Peyer's patch (tissue), 4 donors: ENCODE measurements around the gene SKAP2. TPM values are rescaled to one million over a fixed set of nuclear protein-coding genes. Genes with fewer than 3 reads are reported as not detected.

Source experiments
- DNase-seq, 3 donors: peaks; one replicate each; pipeline ENCODE4 v3.0.0-alpha.2; 2017 to 2019
- H3K27ac ChIP-seq, 4 donors: fragments of 200-600 bp; sonication (generic); one replicate each; pipeline ENCODE4 v1.5.1; 2016 to 2019
- H3K27me3 ChIP-seq, 2 donors: fragments of 200-600 bp; sonication (generic); one replicate each; pipeline ENCODE4 v1.5.1; 2019
- H3K36me3 ChIP-seq, 3 donors: fragments of 200-600 bp; sonication (generic); one replicate each; pipeline ENCODE4 v1.5.1; 2016 to 2019
- H3K4me1 ChIP-seq, 4 donors: fragments of 200-600 bp; sonication (generic); one replicate each; pipeline ENCODE4 v1.5.1; 2016 to 2019
- H3K4me3 ChIP-seq, 4 donors: fragments of 200-600 bp; sonication (generic); 1 replicate in 3 of 4; 2 replicates in 1 of 4; pipeline ENCODE4 v1.5.1; 2016 to 2019; ENCODE audit warnings: mild to moderate bottlenecking in 1 of 4
- H3K9me3 ChIP-seq, 4 donors: fragments of 200-600 bp; sonication (generic); one replicate each; pipeline ENCODE4 v1.5.1; 2016 to 2019; ENCODE audit warnings: mild to moderate bottlenecking in 1 of 4
- POLR2A ChIP-seq, 2 donors: fragments of 450-650 bp; IDR thresholded peaks; one replicate each; pipeline ENCODE4 v1.5.1; 2017; ENCODE audit warnings: antibody characterized with exemption in 2 of 2, mild to moderate bottlenecking in 2 of 2, moderate library complexity in 2 of 2
- total RNA-seq, 4 donors: library from RNA; depleted of rRNA; stranded (reverse); fragments of >200 nt; gene quantifications; one replicate each; pipeline ENCODE4 v1.1.0, GENCODE V29; 2016
- TF ChIP-seq, protein P1 (sequence below), 6 experiments: fragments of 450-650 bp in 4 of 6; fragments of 200-600 bp in 2 of 6; sonication (generic) in 1 of 6; IDR thresholded peaks; one replicate each; pipeline ENCODE4 v1.5.1; 2017 to 2019; ENCODE audit warnings: antibody characterized with exemption in 6 of 6, mild to moderate bottlenecking in 3 of 6, moderate library complexity in 1 of 6

SKAP2 gene
- total RNA-seq, 4 donors from 2014 or later = 32.2 to 101 (median 37.9) TPM

DNA sequence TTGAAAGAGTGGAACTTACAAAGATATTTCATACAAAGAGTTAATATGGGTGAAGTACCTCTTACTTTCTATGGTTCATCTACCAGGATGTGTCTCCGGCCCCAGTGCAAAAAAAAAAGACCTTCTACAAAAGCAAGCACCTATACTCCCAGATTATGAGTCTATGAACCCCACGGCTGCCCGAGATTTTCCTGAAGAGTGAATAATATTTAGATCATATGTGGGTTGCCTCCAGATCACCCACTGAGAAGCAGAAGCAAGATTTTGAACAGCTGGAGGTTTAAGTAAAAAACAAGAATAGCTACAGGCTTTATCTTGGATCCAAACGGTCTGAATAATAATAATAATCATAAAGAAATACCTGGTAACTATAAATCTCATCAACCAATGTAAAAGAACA is 207.7 kb downstream of the SKAP2 start:
- no peak for DNase-seq
- no peak for TF ChIP-seq POLR2A (IDR thresholded peaks at IDR 0.05)
- TF ChIP-seq, protein P1, sequence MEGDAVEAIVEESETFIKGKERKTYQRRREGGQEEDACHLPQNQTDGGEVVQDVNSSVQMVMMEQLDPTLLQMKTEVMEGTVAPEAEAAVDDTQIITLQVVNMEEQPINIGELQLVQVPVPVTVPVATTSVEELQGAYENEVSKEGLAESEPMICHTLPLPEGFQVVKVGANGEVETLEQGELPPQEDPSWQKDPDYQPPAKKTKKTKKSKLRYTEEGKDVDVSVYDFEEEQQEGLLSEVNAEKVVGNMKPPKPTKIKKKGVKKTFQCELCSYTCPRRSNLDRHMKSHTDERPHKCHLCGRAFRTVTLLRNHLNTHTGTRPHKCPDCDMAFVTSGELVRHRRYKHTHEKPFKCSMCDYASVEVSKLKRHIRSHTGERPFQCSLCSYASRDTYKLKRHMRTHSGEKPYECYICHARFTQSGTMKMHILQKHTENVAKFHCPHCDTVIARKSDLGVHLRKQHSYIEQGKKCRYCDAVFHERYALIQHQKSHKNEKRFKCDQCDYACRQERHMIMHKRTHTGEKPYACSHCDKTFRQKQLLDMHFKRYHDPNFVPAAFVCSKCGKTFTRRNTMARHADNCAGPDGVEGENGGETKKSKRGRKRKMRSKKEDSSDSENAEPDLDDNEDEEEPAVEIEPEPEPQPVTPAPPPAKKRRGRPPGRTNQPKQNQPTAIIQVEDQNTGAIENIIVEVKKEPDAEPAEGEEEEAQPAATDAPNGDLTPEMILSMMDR (IDR thresholded peaks at IDR 0.05) = no peak
- Histone ChIP-seq H3K4me3 (no peak overlapping the region), H3K27ac (no peak overlapping the region), H3K36me3 (no peaks in the 10 kb centered on the region), H3K4me1 (no peaks in the 10 kb centered on the region), H3K27me3 (no peaks in the 10 kb centered on the region), H3K9me3 (no peaks in the 10 kb centered on the region)

DNA sequence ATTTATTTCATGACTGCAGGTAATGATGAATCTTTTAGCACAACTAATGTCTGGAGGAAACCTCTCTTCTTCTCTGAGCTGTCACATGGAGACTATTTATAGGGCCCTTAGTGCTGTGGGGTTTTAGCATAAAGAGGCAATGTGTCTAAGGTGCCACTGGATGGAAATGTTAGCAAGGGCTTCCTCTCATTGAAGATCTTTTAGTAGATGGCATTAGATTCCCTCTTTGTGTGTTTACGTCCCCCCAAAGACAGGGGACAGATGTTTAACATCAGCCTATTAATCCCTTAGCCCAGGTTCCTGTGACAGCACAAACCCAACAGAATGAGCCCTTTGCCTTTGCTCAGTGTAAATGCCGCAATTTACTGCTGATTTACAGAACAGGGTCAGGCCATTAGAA is 208.6 kb downstream of the SKAP2 start:
- Histone ChIP-seq H3K27ac (no peak overlapping the region), H3K4me1 (no peaks in the 10 kb centered on the region), H3K36me3 (no peaks in the 10 kb centered on the region), H3K9me3 (no peaks in the 10 kb centered on the region), H3K4me3 (no peak overlapping the region), H3K27me3 (no peaks in the 10 kb centered on the region)
- no peak for DNase-seq
- no peak for TF ChIP-seq POLR2A (IDR thresholded peaks at IDR 0.05)
- TF ChIP-seq, protein P1 (IDR thresholded peaks at IDR 0.05) = no peak

DNA sequence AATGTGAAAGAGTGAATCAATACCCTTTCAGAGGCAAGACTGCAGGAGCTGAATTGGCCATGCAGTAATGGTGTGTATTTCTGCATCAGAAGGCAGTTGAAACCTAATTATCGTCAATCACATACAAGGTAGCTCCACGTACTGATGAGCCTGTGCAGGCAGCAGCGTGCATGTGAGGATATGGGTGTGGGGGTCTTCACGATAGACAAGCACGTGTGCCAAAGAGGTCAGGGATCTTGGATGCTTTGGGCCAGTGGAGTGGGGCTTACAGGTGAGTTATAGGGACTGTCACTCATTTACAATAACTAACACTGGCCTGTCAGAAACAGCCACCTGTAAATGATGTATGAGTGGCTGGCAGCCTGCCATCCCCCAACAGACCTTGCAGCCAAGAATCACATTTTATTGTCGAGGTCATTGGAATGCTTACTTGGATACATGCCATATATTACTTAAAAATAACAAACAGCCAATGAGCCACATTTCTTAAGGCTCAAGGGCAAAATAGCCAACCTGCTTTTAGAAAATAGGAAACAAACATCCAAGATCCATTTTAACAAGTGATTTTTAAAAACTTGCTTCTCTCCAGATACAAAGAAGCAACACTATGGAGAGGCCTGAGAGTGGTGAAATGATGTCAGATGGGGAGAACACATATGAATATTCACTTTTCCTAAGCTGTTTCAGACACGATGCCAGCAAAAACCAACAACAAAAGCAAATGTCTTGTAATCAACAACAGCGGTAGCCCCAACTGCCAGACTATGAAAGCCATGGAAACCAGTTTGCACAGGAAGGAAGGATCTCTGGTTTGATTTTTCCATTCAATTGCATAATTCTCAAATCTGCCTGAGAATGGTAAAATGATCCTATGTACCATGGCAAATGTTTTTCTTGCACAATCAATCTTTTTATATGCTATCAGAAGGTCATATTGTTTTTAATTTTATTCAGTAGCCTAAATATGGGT is 210.7 kb downstream of the SKAP2 start:
- Histone ChIP-seq H3K9me3 (no peaks in the 10 kb centered on the region), H3K4me1 (no peaks in the 10 kb centered on the region), H3K4me3 (no peak overlapping the region), H3K36me3 (no peaks in the 10 kb centered on the region), H3K27ac (no peak overlapping the region), H3K27me3 (no peaks in the 10 kb centered on the region)
- no peak for TF ChIP-seq POLR2A (IDR thresholded peaks at IDR 0.05)
- TF ChIP-seq, protein P1 (IDR thresholded peaks at IDR 0.05) = no peak
- peak in 2 of 3 donors; percentile 61 to 63 for DNase-seq

DNA sequence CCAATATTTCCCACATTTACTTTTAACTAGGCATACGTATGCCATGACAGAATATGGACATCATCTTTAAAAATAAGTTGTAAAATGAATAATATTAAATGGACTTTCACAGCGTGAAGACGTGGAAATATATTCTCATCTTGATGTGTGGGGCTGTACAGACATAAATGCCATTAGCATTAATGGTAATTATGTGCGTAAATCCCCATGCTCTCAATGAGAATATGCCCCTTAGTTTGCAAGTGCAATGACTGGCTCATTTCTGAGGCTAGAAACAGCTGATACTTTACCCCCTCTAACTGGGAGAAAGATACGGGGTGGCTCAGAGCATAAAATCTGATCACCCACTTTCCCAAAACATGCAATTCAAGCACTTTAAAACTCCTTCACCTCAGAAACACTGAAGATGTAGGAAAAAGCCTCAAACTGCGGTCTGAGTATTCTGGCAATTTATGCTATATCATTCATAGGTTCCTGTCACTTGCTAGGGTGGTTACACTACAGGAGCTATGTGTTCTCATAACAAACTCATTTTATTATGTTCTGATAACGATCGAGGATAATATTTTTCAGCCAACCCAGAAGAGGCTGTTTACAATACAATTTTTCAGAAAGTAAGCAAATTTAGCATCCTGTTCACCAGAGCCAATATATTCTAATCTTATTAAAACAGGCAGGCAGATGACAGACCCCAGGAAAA is 211.8 kb downstream of the SKAP2 start:
- no peak for DNase-seq
- Histone ChIP-seq H3K27me3 (no peaks in the 10 kb centered on the region), H3K9me3 (no peaks in the 10 kb centered on the region), H3K4me3 (no peak overlapping the region), H3K36me3 (no peaks in the 10 kb centered on the region), H3K4me1 (no peaks in the 10 kb centered on the region), H3K27ac (no peak overlapping the region)
- TF ChIP-seq POLR2A (IDR thresholded peaks at IDR 0.05) = no peak
- TF ChIP-seq, protein P1 (IDR thresholded peaks at IDR 0.05) = no peak

DNA sequence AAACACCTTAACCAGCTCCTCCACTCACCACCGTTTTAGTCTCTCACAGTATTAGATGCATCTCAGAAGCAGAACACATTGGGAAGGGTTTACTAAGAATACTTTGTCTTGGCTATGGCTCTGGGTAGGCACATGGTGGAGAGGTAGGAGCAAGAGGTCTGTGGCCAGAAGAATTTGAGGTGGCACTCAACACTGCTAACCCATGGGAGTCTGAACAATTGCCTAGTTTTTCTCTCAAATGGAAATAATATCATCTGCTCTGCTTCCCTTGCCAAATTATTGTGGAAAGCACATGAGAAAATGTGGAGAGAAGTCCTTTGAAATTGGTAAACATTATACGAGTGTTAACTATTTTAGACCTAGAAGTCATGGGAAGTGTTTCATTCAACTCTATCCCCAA is 214.3 kb downstream of the SKAP2 start:
- H3K36me3 ChIP-seq = no peaks in the 10 kb centered on the region
- H3K27me3 ChIP-seq = no peaks in the 10 kb centered on the region
- no peak overlapping the region for H3K4me3 ChIP-seq
- H3K4me1 ChIP-seq = no peaks in the 10 kb centered on the region
- H3K9me3 ChIP-seq = no peaks in the 10 kb centered on the region
- no peak for TF ChIP-seq POLR2A (IDR thresholded peaks at IDR 0.05)
- TF ChIP-seq, protein P1 (IDR thresholded peaks at IDR 0.05) = no peak
- no peak overlapping the region for H3K27ac ChIP-seq
- no peak for DNase-seq
